ENCODE measurements around the gene RHBDF2.

GRCh38 chr17:76476736-76477135 lies 24.5 kb downstream of the RHBDF2 start:
- TF ChIP-seq CTCF (conservative IDR thresholded peaks at IDR 0.05; ENCODE audit: low read length) (no peak), EZH2phosphoT487 (IDR thresholded peaks at IDR 0.05; ENCODE audit: borderline replicate concordance, low read depth, low read length) (no peak)
